HuH-7.5 (cell line): Measurements from ENCODE around the gene NAXD.
A peak's percentile ranks its signal among the peaks of the same experiment; 100 is the strongest.
"Not testable (repeated sequence)": the region's sequence is repeated elsewhere in the genome, so short reads cannot be mapped to it uniquely, and the experiment has no call there.

Source experiments
- DNase-seq: peaks from one replicate; pipeline ENCODE4 v3.0.0; 2011; ENCODE audit warnings: low spot score

The NAXD gene

GRCh38 chr13:110615322-110616102, at the start of gene NAXD:
Gene NAXD (plus strand): TSS chr13:110615545. CDS start chr13:110615602, 57 bp downstream.
- DNase-seq: peak; percentile 97

GRCh38 chr13:110566171-110566570, 49.2 kb upstream of the NAXD start:
- no peak for DNase-seq

- DNase-seq: no peak
These were observed 46.7 kb upstream of the NAXD start for GRCh38 chr13:110568612-110569011.

GRCh38 chr13:110569962-110570361, 45.4 kb upstream of the NAXD start:
- DNase-seq: not testable (repeated sequence)

GRCh38 chr13:110570886-110571285, 44.5 kb upstream of the NAXD start:
- DNase-seq: no peak

- DNase-seq: no peak
These were observed 43.2 kb upstream of the NAXD start for GRCh38 chr13:110571896-110572777.

- no peak for DNase-seq
These were observed 42.6 kb upstream of the NAXD start for GRCh38 chr13:110572778-110573118.

GRCh38 chr13:110574161-110574560, 41.2 kb upstream of the NAXD start:
- DNase-seq: no peak

- no peak for DNase-seq
These were observed 39.8 kb upstream of the NAXD start for GRCh38 chr13:110575322-110576069.

- no peak for DNase-seq
These were observed 39.3 kb upstream of the NAXD start for GRCh38 chr13:110576070-110576394.

- DNase-seq: no peak
These were observed 38.4 kb upstream of the NAXD start for GRCh38 chr13:110576736-110577476.

- DNase-seq: no peak
These were observed 37.0 kb upstream of the NAXD start for GRCh38 chr13:110578363-110578762.

GRCh38 chr13:110580800-110581199, 34.5 kb upstream of the NAXD start:
- no peak for DNase-seq

GRCh38 chr13:110581506-110582185, 33.7 kb upstream of the NAXD start:
- no peak for DNase-seq

GRCh38 chr13:110582421-110582954, 32.9 kb upstream of the NAXD start:
- no peak for DNase-seq

GRCh38 chr13:110583178-110583865, 32.0 kb upstream of the NAXD start:
- no peak for DNase-seq

- DNase-seq: no peak
These were observed 25.5 kb upstream of the NAXD start for GRCh38 chr13:110589793-110590390.

GRCh38 chr13:110590577-110590976, 24.8 kb upstream of the NAXD start:
- no peak for DNase-seq

- DNase-seq: no peak
These were observed 22.7 kb upstream of the NAXD start for GRCh38 chr13:110592665-110593064.
